RWPE2 (cell line): Measurements from ENCODE around the gene SAP30BP.

ENCODE experiments used
- ATAC-seq: fragments of 200-7000 bp; cut with Tn5 transposase; 3 replicates; pipeline ENCODE4 v1.9.1; 2021; ENCODE audit warnings: low read depth
- DNase-seq: peaks from one replicate; pipeline ENCODE4 v3.0.0-alpha.2; 2020; ENCODE audit warnings: low spot score
- H3K27ac ChIP-seq: fragments of 450-650 bp; 2 replicates; pipeline ENCODE4 v1.5.1; 2017; ENCODE audit warnings: mild to moderate bottlenecking; ENCODE audit not compliant: poor library complexity, severe bottlenecking
- H3K27me3 ChIP-seq: fragments of 250-450 bp; sonication (Bioruptor Pico); 2 replicates; pipeline ENCODE4 v1.5.1; 2021; ENCODE audit warnings: mild to moderate bottlenecking, moderate library complexity; ENCODE audit not compliant: insufficient read depth, poor library complexity, severe bottlenecking
- H3K36me3 ChIP-seq: fragments of 250-450 bp; sonication (Bioruptor Pico); 2 replicates; pipeline ENCODE4 v1.5.1; 2020; ENCODE audit warnings: low read depth, mild to moderate bottlenecking, moderate library complexity
- H3K4me1 ChIP-seq: fragments of 250-450 bp; sonication (Bioruptor Pico); 2 replicates; pipeline ENCODE4 v1.5.1; 2021; ENCODE audit warnings: mild to moderate bottlenecking, moderate library complexity; ENCODE audit not compliant: insufficient read depth, poor library complexity, severe bottlenecking
- H3K4me3 ChIP-seq: fragments of 250-450 bp; sonication (Bioruptor Pico); 2 replicates; pipeline ENCODE4 v1.5.1; 2021; ENCODE audit warnings: mild to moderate bottlenecking, moderate library complexity; ENCODE audit not compliant: severe bottlenecking
- H3K9me3 ChIP-seq: fragments of 250-450 bp; sonication (Bioruptor Pico); 2 replicates; pipeline ENCODE4 v1.5.1; 2021; ENCODE audit warnings: mild to moderate bottlenecking, moderate library complexity; ENCODE audit not compliant: severe bottlenecking
- TF ChIP-seq, protein P1 (sequence below): fragments of 450-650 bp; IDR thresholded peaks from one replicate; pipeline ENCODE4 v1.5.1; 2017; ENCODE audit warnings: mild to moderate bottlenecking, moderate library complexity; ENCODE audit not compliant: poor library complexity, severe bottlenecking

SAP30BP gene

DNA sequence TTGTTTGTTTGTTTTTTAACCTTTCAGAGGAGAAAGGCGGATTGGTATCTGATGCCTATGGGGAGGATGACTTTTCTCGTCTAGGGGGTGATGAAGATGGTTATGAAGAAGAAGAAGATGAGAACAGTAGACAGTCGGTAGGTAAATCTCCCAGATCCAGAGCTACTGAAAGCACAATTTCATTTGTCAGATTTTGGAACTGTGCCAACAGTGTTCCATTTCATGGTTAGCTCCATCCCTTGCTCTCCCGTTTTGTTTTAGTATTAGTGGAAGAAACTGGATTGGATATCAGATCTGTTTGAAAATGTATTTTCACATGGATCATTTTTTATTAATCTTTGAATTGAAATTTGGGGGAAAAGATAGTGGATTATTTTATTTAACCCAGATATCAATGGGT is 1.4 kb downstream of the SAP30BP start:
- peaks cover 77% of the 10 kb centered on the region for H3K36me3 ChIP-seq

DNA sequence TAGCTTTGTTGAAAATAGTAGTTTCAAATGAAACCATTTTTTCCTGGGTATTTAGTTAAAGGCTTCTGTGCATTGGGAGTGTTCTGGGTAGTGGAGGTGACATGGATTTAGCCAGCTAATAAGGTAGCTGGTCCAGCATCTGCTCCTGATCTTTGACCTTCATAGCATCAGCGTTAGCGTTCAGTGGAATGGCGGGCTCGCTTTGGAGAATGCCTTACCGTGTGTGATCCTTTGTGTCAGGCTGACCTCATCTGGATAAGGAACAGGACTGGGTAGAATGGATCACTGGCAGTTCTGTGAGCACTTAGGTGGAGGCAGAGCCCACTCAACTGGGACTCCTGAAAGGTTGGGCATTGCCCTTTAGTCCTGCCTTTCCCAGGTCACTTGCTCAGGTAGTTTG is 3.7 kb downstream of the SAP30BP start:
- H3K36me3 ChIP-seq: peaks cover 76% of the 10 kb centered on the region
- TF ChIP-seq, protein P1, sequence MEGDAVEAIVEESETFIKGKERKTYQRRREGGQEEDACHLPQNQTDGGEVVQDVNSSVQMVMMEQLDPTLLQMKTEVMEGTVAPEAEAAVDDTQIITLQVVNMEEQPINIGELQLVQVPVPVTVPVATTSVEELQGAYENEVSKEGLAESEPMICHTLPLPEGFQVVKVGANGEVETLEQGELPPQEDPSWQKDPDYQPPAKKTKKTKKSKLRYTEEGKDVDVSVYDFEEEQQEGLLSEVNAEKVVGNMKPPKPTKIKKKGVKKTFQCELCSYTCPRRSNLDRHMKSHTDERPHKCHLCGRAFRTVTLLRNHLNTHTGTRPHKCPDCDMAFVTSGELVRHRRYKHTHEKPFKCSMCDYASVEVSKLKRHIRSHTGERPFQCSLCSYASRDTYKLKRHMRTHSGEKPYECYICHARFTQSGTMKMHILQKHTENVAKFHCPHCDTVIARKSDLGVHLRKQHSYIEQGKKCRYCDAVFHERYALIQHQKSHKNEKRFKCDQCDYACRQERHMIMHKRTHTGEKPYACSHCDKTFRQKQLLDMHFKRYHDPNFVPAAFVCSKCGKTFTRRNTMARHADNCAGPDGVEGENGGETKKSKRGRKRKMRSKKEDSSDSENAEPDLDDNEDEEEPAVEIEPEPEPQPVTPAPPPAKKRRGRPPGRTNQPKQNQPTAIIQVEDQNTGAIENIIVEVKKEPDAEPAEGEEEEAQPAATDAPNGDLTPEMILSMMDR: no peak
- no peak overlapping the region for H3K27ac ChIP-seq
- ATAC-seq (no peak), DNase-seq (no peak)
- H3K9me3 ChIP-seq: no peaks in the 10 kb centered on the region
- H3K4me1 ChIP-seq: peaks cover 21% of the 10 kb centered on the region
- H3K4me3 ChIP-seq: no peak overlapping the region
- H3K27me3 ChIP-seq: no peaks in the 10 kb centered on the region

More for the DNA sequence above, 1.4 kb downstream of the SAP30BP start:
- H3K27ac ChIP-seq: peak overlapping the region; percentile 53
- no peak for ATAC-seq
- TF ChIP-seq, protein P1: no peak
- peaks cover 14% of the 10 kb centered on the region for H3K4me1 ChIP-seq
- no peak for DNase-seq
- H3K9me3 ChIP-seq: no peaks in the 10 kb centered on the region
- no peaks in the 10 kb centered on the region for H3K27me3 ChIP-seq
- H3K4me3 ChIP-seq: peak overlapping the region; percentile 83

DNA sequence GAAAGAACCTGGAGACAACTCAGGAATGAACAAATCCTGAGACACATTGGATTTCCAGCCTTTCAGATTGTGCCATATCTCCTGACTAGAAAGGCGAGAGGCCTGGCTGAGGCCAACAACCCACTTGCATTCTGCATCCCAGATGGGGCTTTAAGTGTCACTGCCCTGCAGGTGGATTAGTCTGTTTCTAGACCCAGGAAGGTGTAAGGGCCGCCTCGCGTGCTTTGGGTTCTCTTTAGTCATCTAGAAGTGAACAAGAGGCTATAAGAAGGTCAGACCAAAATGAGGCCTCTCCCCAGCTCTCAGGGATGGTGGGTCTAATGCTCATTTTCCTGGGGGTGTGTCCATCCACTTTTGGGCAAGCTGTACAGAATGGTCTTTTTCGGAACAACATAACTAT is 4.9 kb downstream of the SAP30BP start:
- peaks cover 86% of the 10 kb centered on the region for H3K36me3 ChIP-seq

DNA sequence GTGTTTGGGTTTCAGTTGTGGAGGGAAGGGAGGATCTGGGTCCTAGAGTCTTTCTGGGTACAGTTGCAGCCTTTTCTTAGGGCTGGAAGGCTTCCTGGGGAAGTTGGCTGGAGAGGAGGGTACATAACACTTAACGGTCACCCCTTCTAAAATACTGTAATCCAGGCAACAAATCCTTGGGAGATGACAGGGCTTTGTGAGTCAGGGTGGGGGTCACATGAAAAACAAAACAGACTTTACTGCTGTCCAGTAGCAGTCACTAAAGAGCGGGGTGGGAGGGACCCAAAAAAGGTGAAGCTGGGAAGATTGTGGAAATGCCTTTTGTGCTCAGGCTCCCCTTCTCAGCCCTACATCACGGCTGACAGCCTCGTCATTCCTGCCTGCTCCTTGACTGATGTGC is 6.3 kb downstream of the SAP30BP start:
- ATAC-seq (peak; percentile 19; the same call in 2 of the 3 replicates), DNase-seq (no peak)
- Histone ChIP-seq H3K9me3 (no peaks in the 10 kb centered on the region), H3K27me3 (no peaks in the 10 kb centered on the region), H3K36me3 (peaks cover 86% of the 10 kb centered on the region), H3K27ac (no peak overlapping the region), H3K4me1 (peaks cover 16% of the 10 kb centered on the region), H3K4me3 (no peak overlapping the region)
- TF ChIP-seq, protein P1: no peak

More for the DNA sequence above, 4.9 kb downstream of the SAP30BP start:
- Histone ChIP-seq H3K9me3 (no peaks in the 10 kb centered on the region), H3K4me1 (peaks cover 18% of the 10 kb centered on the region), H3K27ac (no peak overlapping the region), H3K4me3 (no peak overlapping the region), H3K27me3 (no peaks in the 10 kb centered on the region)
- TF ChIP-seq, protein P1: no peak
- ATAC-seq (no peak), DNase-seq (no peak)

DNA sequence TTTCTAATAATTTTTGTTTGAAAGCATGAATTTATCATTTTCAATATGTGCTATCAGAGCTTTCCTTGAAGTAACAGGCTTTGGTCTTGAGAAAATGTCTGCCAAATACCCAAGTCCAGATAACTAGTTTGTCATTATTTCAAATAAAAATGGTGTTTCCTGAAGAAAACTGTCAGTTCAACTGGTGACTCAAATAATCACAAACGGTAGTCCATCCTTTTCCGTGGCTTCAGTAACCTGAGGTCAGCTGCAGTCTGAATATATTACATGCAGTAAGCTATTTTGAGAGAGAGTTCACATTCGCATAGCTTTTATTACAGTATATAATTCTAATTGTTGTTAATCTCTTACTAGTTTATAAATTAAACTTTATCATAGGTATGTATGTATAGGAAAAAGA is 9.3 kb downstream of the SAP30BP start:
- TF ChIP-seq, protein P1: no peak
- Histone ChIP-seq H3K36me3 (peaks cover 78% of the 10 kb centered on the region), H3K27me3 (no peaks in the 10 kb centered on the region), H3K27ac (peak overlapping the region; percentile 100), H3K4me3 (no peak overlapping the region), H3K9me3 (no peaks in the 10 kb centered on the region), H3K4me1 (peaks cover 41% of the 10 kb centered on the region)
- ATAC-seq (no peak), DNase-seq (no peak)
